ENCODE measurements around the gene TMED7. TPM values are rescaled to one million over a fixed set of nuclear protein-coding genes. Genes with fewer than 3 reads are reported as not detected.
A peak's percentile ranks its signal among the peaks of the same experiment; 100 is the strongest.

Gene TMED7
- total and polyA plus RNA-seq, 4 donors = 43.4 to 140 (median 65.8) TPM

DNA sequence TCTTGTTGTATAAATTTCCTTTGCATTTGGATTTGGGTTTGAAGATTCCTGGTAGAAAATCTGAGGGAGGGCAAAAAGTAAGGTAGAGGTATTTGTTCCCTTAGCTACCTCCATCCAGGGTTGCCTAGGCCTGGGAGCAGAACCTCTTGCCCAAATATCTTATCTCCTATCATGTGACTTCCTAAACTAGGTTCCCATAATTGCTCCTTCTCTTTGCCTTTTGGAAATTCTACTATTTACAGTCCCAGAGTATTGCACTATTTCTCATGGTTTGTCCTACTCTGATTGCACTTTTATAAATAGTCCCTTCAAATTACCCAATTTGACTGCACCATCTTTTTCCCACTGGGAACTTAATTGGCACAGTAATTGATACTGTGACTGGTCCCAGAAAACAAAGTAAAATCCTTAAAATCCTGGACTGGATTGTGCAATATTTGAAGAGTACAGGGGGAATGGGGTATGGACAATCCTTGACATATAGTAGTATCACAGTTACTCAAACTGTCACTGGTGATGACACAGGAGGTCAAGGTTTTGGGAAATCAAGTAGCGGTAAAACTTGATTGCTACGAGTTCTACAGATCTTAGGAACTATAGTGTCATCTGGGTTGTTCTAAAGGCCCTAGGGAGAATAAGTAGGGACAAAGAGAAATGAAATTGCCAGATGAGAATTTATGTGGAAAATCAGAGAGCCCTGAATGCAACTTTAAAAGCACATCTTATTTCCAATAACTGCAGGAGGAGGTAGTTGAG lies 31.5 kb upstream of the TMED7 start:
- H3K9me3 ChIP-seq (ENCODE audit: control insufficient read depth in 4 of 4, low read length in 3 of 4) = no peaks in the 10 kb centered on the region
- TF ChIP-seq TAF1 (conservative IDR thresholded peaks at IDR 0.05) (no peak), YY1 (IDR thresholded peaks at IDR 0.05) (peak; percentile 65), HNF4G (IDR thresholded peaks at IDR 0.05) (no peak), FOXA2 (IDR thresholded peaks at IDR 0.05) (peak; percentile 30), RXRA (IDR thresholded peaks at IDR 0.05) (peak in 1 of 2 donors; percentile 78), HNF4A (conservative IDR thresholded peaks at IDR 0.05) (peak in 1 of 2 donors; percentile 67), FOXA1 (IDR thresholded peaks at IDR 0.05) (no peak), JUND (IDR thresholded peaks at IDR 0.05) (peak in 1 of 2 donors; percentile 40), NR2F2 (IDR thresholded peaks at IDR 0.05) (no peak), EGR1 (IDR thresholded peaks at IDR 0.05; ENCODE audit: low read depth in 2 of 2) (no peak), GABPA (IDR thresholded peaks at IDR 0.05 in 1 of 2, conservative IDR thresholded peaks at IDR 0.05 in 1 of 2) (no peak), SP1 (IDR thresholded peaks at IDR 0.05) (no peak), RAD21 (IDR thresholded peaks at IDR 0.05) (peak in 1 of 2 donors; percentile 2), REST (IDR thresholded peaks at IDR 0.05) (no peak)
- TF ChIP-seq, protein P1, sequence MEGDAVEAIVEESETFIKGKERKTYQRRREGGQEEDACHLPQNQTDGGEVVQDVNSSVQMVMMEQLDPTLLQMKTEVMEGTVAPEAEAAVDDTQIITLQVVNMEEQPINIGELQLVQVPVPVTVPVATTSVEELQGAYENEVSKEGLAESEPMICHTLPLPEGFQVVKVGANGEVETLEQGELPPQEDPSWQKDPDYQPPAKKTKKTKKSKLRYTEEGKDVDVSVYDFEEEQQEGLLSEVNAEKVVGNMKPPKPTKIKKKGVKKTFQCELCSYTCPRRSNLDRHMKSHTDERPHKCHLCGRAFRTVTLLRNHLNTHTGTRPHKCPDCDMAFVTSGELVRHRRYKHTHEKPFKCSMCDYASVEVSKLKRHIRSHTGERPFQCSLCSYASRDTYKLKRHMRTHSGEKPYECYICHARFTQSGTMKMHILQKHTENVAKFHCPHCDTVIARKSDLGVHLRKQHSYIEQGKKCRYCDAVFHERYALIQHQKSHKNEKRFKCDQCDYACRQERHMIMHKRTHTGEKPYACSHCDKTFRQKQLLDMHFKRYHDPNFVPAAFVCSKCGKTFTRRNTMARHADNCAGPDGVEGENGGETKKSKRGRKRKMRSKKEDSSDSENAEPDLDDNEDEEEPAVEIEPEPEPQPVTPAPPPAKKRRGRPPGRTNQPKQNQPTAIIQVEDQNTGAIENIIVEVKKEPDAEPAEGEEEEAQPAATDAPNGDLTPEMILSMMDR (IDR thresholded peaks at IDR 0.05; ENCODE audit: low read depth, low read length, missing input control) = no peak
- TF ChIP-seq, protein P2, sequence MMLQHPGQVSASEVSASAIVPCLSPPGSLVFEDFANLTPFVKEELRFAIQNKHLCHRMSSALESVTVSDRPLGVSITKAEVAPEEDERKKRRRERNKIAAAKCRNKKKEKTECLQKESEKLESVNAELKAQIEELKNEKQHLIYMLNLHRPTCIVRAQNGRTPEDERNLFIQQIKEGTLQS (IDR thresholded peaks at IDR 0.05) = no peak
- TF ChIP-seq, protein P3, sequence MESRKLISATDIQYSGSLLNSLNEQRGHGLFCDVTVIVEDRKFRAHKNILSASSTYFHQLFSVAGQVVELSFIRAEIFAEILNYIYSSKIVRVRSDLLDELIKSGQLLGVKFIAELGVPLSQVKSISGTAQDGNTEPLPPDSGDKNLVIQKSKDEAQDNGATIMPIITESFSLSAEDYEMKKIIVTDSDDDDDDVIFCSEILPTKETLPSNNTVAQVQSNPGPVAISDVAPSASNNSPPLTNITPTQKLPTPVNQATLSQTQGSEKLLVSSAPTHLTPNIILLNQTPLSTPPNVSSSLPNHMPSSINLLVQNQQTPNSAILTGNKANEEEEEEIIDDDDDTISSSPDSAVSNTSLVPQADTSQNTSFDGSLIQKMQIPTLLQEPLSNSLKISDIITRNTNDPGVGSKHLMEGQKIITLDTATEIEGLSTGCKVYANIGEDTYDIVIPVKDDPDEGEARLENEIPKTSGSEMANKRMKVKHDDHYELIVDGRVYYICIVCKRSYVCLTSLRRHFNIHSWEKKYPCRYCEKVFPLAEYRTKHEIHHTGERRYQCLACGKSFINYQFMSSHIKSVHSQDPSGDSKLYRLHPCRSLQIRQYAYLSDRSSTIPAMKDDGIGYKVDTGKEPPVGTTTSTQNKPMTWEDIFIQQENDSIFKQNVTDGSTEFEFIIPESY (IDR thresholded peaks at IDR 0.05) = peak; percentile 45
- TF ChIP-seq, protein P4, sequence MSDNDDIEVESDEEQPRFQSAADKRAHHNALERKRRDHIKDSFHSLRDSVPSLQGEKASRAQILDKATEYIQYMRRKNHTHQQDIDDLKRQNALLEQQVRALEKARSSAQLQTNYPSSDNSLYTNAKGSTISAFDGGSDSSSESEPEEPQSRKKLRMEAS (IDR thresholded peaks at IDR 0.05) = peak; percentile 12
- 65% methylated on average over 2 of the region's 2 CpGs for WGBS

More for the DNA sequence above, 31.5 kb upstream of the TMED7 start:
- H3K36me3 ChIP-seq (ENCODE audit: control insufficient read depth in 4 of 4, insufficient read depth in 3 of 4, low read depth in 1 of 4, low read length in 3 of 4) = no peaks in the 10 kb centered on the region
- no peak overlapping the region for H3K9ac ChIP-seq (ENCODE audit: low read depth in 1 of 2, low read length in 2 of 2)
- no peak for DNase-seq (ENCODE audit: low spot score)
- peak overlapping the region in 1 of 3 donors; percentile 48 for H3K4me3 ChIP-seq (ENCODE audit: low read depth in 1 of 3, low read length in 3 of 3)
- H3K4me1 ChIP-seq (ENCODE audit: control insufficient read depth in 4 of 4, insufficient read depth in 4 of 4, low read length in 3 of 4) = no peaks in the 10 kb centered on the region
- H3K27ac ChIP-seq (ENCODE audit: low read depth in 1 of 2, low read length in 2 of 2) = no peak overlapping the region
- H3K27me3 ChIP-seq (ENCODE audit: control insufficient read depth in 4 of 4, insufficient read depth in 4 of 4, low read length in 3 of 4) = no peaks in the 10 kb centered on the region
